ENCODE results near the gene N4BP3.
A peak's percentile ranks its signal among the peaks of the same experiment; 100 is the strongest.
"Not testable (repeated sequence)": the region's sequence is repeated elsewhere in the genome, so short reads cannot be mapped to it uniquely, and the experiment has no call there.

The N4BP3 gene

DNA sequence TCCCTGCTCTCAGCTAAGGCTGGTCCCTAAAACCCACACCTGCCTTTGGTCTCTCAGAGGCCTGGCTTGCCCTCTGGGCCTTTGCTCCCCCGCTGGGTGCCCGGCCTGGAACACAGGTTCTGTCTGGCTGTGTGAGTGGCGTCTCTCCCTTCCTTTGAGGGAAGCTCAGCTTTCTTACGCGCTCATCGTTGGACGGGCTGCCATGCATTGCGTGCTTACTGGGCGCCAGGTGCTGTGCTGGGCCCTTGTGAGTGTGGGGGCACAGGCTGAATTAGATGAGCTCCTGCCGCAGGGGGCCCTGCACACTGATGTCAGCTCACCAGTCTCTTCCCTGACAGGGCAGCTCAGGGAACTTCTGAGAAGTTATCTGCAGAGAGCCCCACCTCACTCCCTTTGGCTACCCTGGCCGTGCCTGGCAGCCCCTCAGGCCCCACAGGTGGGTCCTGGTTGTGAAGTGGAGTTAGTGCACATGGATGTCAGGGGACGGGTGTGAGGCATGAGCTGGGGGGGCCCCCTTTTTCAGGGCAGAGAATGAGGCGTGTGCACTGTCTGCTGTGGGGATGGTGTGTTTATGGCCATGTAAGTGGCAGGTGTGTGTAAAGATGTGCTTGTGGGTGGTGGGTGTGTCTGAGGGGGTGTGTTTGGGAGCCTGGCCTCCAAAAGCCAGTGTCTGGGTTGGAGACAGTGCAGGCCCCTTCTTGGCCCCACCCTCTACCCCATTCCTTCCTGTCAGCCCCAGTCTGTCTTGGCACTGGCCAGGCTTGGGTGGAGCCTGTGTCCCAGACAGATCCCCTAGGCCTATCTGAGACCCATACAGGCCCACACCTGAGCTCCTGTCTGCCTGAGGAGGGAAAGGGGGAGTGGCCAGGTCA, 10.0 kb downstream of the N4BP3 start:
- DNase-seq, result no peak

DNA sequence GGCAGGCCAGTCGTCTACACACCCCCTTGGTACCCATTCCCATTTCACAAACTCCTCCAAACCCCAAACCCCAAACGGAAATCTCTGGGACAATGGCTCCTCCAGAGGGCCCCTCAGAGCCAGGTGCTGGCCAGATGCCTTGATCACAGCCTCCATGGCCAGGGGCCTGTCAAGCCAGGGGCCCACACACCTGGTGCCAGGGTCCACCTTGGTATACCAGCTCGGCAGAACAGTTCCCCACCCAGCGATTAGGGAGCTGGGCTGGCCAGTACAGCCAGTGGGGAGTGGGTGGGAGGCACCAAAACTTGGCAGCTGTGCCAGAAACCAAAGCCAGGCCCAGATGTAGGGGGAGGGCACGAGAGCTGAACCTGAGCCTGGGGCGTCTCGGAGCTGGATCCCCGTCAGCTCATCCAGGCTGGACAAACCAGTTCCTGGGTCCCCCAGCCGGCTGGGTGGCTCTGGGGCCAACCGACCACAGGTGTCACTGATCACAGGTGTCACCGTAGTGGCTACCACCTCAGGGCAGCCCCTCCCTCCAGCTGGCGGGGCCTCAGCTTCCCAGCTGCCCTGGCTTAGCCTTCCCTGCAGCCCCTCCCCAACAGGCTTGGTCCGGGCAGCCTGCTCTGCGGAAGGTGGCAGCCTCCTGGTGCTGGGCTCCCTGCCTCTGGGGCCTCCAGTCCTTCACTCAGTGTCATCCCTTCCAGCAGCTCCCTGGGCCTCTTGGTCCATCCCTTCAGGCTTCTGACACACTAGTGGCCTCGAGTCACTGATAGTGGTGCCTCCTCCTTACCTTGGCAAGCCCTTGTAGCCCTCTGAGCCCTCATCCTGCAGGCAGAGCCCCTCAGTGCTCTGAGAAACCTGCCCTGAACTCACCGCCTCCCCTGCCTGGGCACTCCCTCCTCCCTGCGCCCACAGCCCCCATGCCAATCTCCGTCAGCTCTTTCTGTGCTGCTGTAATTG, 10.9 kb downstream of the N4BP3 start:
- DNase-seq, result no peak

DNA sequence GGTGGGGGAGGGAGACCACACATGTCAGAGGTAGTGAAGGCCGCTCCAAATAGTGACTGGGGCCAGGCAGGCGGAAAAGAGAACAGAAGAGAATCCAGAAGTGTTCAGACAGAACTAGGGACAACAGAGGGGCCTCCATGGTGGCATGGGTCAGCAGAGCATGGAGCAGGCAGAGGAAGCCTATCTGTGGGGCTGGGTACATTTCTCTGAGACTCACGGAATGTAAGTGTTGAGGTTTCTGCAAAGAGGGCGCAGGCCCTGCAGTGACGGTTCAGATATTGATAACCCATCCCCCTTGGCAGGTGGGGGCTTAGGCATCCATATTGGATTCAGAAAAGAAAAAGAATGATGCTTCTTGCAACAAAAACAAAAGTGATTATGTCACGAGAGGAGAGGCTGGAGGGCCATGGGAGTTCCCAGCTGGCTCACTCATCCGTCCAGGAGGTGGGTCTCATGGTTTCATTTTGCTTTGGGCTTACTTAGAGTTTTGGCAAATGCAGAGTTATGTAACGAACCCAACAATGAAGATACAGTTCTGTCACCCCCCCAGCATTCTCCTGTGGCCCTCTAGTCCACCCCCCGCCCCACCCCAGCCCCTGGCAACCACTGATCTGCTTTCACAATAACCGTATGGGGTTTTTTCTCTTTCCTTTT, 12.0 kb downstream of the N4BP3 start:
- DNase-seq, result no peak

DNA sequence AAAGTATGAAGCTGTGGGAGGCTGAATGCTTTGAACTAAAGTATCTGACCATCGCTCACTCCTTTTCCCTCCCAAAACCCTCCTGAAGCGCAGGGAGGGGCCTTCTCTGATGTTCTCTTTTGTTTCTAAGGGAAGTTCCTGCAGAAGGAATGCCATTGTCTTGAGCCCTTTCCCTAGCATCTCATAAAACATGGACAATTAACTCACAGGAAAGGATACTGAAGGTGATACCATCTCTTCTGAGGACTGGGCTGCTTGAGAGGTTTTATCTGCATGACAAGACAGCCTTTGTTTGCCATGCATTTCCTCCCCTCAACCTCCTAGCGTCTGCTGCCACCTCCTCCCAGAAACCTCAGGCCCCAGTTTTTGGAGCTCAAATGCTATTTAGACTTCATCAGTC, 13.2 kb downstream of the N4BP3 start:
- no peak for DNase-seq

DNA sequence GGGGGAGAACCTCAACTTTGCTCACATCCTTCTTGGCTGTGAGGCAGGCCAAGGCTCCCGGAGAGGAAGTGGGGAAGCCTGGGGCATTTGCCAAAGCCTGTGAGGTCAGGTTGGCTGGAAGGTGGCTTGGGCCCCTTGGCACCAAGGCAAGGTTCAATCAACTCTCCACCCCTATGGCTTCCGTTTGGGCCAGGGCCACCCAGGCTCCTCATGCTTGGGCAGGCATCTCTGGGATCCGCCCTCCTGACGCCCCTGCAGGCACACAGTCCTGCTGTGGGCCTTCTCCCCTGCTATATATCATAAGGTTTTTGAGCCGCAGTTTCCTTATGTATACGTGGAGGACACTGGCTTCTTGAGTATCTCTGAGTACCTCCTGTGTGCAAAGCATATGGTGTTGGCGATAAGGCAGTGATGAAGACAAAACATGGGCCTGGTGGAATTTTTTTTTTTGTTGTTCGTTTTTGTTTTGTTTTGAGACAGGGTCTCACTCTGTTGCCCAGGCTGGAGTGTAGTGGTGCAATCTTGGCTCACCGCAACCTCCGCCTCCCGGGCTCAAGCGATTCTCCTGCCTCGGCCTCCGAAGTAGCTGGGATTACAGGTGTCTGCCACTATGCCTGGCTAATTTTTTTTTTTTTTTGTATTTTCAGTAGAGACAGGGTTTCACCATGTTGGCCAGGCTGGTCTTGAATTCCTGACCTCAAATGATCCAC, 14.1 kb downstream of the N4BP3 start:
- DNase-seq, result not testable (repeated sequence)

DNA sequence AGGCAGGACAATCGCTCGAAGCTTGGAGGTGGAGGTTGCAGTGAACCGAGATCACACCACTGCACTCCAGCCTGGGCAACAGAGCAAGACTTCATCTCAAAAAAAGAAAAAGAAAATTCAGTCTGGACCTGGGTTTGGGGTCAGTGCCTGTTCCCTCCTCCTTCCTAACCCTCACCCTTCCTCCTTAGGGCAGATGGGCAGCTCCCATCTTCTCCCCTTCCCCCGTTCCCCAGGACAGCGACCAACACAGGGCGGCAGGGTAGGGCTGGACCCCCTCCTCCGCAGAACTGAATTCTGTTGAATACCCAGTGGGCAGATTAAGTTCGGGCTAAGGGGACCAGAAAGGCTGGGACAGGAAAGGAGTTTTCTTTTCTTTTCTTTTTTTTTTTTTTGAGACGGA, 16.0 kb downstream of the N4BP3 start:
- DNase-seq, result no peak

DNA sequence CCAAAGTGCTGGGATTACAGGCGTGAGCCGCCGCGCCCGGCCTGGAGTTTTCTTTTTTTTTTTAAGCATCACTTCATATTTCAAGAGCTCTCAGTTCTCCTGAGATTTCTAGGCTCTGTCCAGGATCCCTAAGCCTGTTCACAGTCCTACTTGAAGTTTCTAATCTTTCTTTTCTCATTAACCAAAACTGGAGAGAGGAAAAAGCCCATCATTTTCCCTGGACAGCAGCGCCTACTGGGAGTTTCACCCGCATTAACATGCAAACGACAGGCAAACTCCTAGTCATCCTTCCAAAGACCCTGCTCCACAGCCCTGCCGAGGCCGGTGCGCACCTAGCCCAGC, 16.9 kb downstream of the N4BP3 start:
- DNase-seq, result not testable (repeated sequence)

DNA sequence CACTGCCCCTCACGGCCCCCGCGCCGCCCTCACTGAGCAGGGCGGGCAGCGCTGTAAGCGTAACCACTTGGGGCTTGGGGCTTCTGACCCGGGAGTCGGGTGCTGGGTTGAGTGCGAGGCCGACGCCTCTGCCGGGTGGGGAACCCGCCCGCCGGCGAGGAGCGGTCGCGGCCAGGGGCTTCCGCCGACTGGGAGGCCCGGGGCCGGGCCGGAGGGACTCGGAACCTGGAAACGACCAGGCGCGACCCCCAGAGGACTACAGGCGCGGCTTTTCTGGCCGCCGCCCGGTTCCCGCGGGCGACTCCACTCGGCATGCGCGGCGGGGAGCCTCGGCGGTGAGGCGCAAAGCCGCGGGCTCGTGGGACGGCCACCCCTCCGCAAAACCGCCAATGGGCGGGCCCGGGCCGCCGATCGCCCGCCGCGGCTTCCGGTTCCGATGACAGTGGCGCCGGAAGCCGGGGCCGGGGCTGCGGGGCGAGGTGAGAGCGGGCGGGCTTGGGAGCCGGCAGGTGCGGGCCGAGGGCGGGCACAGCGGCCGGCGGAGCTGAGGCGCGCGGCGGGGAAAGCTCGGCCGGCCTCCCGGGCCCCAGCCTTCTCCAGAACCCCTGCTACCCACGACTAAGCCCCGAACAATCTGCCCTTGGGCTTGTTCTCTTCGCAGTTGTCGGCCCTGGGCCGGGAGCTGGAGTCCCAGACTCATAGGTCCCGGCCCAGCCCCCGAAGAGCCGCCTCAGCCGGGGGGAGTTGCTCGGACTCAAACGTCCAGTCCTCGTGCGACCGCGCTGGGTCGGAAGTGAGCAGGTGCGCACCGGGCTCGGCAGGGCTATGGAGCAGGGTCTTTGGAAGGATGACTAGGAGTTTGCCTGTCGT, 17.5 kb downstream of the N4BP3 start, which contains the start of gene RMND5B:
Gene RMND5B (plus strand): TSS at position 439 of the 870 bp plus-strand sequence. CDS start 7,106 bp downstream, outside the sequence.
- peak; percentile 42 for DNase-seq

DNA sequence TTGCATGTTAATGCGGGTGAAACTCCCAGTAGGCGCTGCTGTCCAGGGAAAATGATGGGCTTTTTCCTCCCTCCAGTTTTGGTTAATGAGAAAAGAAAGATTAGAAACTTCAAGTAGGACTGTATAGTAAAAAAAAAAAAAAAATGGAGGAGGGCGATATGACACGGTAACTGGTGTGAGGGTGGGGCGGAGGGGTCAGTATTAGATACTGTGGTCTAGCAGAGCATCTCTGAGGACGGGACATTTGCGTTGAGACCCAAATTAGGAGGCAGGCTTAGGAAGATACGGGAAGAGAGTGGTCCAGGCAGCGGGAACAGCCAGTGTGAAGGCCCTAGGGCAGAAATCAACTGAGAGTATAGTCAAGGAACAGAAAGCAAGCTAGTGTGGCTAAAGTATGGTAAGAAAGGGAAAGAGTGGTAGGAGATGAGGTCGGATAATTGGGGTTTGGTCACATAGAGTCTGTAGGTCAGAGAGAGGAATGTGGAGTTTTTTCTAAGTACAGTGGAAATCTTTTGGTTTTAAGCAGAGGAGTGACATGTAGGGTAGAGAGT, 18.2 kb downstream of the N4BP3 start:
- no peak for DNase-seq

DNA sequence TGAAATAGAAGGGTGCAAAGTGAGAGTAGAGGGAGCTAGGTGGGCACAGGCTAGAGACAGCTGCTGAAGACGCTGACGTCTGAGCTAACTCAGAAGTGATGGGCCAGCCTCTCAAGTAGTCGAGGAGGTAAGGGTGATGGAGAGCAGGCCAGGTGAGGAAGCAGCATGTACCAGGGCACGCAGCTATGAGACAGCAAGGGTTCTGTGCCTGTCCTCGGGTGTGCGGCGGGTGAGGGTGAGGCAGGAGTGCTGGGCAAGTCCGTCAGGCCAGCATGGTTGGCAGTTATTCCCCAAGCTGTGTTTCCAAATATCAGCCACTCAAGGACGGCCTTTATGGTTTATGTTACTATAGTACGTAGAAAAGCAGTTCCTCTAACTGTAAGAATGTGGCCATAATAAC, 23.7 kb downstream of the N4BP3 start:
- no peak for DNase-seq

DNA sequence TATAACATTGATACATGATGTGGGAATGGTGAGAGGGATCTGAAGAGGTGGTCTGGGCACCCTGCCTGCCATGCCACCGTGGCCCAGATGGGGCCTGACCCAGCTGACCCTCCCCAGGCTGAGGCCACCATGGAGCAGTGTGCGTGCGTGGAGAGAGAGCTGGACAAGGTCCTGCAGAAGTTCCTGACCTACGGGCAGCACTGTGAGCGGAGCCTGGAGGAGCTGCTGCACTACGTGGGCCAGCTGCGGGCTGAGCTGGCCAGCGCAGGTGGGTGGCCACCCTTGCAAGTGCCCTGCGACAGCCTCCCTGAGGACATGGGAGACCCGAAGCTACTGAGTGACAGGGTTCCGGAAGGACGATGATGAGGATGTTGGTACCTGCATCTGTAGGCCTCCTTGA, 24.7 kb downstream of the N4BP3 start:
- no peak for DNase-seq

DNA sequence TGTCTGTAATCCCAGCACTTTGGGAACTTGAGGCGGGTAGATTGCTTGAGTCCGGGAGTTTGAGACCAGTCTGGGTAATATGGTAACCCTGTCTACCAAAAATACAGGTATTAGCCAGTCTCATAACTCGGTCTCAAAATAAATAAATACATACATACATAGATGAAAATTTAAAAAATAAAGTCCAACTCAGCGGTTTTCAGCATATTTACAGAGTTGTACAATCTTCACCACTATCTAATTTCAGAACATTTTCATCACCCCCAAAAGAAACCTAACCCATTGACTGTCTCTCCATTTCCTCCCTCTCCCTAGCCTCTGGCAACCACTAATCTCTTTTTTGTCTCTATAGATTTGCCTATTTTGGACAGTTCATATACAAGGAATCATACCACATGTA, 28.2 kb downstream of the N4BP3 start:
- DNase-seq, result no peak

DNA sequence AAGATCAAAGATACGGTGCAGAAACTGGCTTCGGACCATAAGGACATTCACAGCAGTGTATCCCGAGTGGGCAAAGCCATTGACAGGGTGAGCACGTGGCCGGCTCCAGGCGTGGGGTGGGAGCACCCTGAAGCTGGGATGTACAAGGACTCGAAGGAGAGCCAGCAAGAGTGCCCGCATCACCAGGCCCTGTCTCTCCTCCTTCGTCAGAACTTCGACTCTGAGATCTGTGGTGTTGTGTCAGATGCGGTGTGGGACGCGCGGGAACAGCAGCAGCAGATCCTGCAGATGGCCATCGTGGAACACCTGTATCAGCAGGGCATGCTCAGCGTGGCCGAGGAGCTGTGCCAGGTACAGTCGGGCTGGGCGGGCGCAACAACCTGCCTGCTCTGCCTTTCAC, 29.3 kb downstream of the N4BP3 start:
- DNase-seq, result no peak

DNA sequence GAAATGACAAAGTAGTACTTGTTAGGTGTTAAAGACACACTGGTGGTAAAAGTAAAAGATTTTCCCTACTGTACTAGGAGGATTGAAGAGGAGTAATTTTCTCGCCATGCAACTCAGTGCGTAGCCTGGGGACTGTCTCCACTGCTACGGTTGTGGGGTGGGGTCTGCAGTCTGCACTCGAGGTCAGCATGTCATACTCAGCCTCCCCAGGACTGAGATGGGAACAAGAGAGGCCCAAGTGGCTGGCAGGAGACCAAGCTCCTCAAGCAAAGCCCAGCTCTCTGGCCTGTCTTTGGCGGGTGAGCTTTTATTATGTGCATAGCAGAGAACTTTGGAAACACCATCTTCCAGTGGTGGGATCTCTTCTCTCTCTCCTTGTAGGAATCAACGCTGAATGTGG, 29.9 kb downstream of the N4BP3 start:
- DNase-seq, result no peak

DNA sequence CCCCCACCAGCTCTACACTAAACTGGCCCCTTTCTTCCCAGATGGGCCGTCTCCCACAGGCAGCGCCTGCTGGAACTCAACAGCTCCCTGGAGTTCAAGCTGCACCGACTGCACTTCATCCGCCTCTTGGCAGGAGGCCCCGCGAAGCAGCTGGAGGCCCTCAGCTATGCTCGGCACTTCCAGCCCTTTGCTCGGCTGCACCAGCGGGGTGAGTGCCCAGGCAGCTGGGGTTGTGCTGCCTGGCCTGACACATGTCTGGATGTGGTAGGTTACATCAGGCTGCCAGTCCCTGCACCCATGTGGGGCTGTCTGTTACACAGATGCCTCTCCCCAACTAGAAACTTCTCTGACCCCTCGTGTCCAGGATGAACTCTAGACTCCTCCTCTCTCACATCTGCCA, 30.6 kb downstream of the N4BP3 start:
- peak; percentile 77 for DNase-seq

DNA sequence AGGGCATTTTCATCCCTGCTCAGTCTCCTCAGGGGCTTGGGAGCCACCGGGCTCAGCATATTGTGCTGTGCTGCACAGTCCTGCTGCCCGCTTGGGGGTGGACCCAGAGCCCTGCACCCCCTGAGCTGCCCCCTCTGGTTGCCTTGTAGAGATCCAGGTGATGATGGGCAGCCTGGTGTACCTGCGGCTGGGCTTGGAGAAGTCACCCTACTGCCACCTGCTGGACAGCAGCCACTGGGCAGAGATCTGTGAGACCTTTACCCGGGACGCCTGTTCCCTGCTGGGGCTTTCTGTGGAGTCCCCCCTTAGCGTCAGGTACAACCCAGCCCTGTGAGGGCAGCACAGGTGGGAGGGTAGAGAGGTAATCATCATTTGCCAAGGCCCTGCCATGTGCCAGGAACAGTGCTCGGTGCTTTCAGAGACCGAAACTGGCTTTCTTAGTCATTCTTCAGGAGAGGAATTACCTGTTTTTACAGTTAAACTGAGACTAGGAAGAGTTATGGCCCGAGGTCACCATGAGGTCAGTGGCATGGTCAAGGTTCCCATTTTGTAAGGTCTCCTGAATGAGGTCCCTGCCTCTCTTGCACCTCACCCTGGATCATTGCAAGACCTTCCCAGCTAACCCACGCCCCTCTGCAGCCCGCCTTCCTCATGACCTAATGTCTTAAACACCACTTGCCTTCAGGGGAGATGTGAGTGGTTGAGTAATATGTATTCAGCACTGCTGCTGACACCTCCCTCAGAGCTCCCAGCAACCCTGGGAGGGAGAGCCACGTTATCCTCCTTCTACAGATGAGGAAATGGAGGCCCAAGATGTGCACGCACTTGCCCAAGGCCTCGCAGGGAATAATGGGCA, 32.9 kb downstream of the N4BP3 start:
- peak; percentile 21 for DNase-seq

DNA sequence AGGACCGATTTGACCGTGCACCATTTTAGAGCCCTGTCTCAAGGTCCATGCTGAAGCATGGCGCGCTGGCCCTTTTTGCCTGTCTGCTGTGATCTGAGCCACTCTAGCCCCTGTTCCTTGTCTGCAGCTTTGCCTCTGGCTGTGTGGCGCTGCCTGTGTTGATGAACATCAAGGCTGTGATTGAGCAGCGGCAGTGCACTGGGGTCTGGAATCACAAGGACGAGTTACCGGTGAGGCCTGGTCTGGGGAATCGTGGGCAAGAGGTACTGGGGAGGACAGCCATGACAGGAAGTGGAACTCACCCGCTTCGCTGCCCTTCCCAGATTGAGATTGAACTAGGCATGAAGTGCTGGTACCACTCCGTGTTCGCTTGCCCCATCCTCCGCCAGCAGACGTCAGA, 34.1 kb downstream of the N4BP3 start:
- DNase-seq, result no peak

DNA sequence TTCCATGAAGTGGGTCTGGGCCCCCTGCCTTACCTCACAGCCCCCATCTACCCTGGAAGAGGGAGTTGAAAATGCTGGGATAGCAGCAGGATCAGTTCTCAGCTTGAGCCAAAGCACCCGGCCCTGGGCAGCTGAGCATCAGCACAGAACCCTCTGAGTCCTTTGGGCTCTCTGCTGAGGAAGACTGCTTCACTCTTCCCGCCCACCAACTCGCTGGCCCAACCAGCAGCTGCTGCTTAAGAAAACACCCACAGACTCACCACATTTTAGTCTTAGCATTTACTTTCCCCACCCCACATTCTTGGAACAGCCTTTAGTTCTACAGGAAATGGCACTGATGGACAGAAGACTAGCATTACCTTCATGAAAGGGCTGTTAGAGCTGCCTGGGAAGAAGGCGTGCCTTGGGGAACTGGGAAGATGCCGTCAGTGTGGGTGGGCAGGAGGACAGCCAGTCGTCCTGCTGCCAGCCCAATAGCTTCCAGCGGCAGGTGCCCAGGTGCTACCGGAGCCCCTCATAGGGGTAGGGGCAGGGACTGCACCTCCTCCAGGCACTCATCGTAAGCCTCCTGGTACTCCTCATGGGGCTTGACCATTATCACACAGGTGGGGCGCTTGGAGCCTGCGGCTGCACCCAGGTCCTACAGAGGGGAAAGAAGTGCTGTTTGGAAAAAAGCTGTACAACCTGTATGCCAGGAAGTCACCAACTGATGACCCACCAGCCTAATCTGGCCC, 36.0 kb downstream of the N4BP3 start:
- DNase-seq, result no peak

DNA sequence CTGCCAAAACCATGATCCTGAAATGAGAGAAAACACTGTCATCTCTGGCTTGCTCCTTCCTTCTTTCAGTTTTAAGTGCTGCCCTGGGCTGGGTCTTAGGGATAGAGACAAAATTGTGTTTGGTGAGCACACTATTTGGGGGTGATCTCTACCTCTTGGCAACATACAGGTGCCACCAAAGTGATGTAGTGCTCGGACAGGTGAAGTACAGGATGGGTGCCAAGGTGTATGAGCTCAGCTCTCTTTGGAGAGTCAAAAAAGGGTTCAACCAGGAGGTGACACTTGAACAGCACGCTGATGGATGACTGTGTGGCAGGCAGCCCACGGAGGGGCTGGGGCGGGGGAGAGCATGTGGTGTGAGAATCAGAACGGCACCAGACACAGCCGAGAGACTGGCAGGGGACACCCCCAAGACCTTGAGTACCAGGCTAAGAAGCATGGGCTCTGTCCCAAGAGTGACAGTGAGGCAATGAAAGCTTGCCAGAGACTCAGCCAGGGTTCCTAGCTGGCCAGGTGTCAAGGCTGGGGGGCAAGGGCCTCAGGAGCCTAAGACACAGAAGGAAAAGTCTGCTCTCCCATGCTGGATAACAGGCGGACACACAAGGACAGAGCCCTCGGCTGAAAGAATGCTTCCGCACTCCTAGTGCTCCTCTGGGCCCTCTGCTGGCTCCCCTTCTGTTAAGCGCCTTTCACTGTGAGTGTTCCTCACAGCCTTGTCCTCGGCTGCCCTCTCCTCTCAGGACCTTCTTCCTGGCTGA, 37.8 kb downstream of the N4BP3 start:
- DNase-seq, result no peak

Data from NCI-H1694 treated with DMSO at 0.1 percent for 48 hours (cell line).